OCI-LY3 (cell line): ENCODE results near the gene SAMM50.

ENCODE experiments used
- H2AFZ ChIP-seq: fragments of 200-600, 300-600 bp; shearing (Covaris generic); 2 replicates; pipeline ENCODE4 v1.6.0; 2014; ENCODE audit warnings: antibody characterized with exemption, low read depth, low read length
- H3K27ac ChIP-seq: fragments of 200-600, 300-600 bp; sonication (generic); 2 replicates; pipeline ENCODE4 v1.5.1; 2014; ENCODE audit warnings: mild to moderate bottlenecking, low read length, moderate library complexity, mixed read lengths
- H3K27me3 ChIP-seq: fragments of 200-600, 300-600 bp; sonication (generic); 2 replicates; pipeline ENCODE4 v1.6.1; 2014; ENCODE audit warnings: low read depth, low read length, mixed read lengths
- H3K36me3 ChIP-seq: fragments of 200-600, 300-600 bp; sonication (generic); replicated peaks from 2 replicates; pipeline ENCODE3; 2014; ENCODE audit warnings: low read depth, low read length, mixed read lengths
- H3K4me1 ChIP-seq: fragments of 300-600, 200-600 bp; sonication (generic); 2 replicates; pipeline ENCODE4 v1.6.1; 2014; ENCODE audit warnings: low read length, mixed read lengths
- H3K4me2 ChIP-seq: fragments of 200-600, 300-600 bp; sonication (generic); 2 replicates; pipeline ENCODE4 v1.6.1; 2014; ENCODE audit warnings: low read length, mixed read lengths
- H3K4me3 ChIP-seq: fragments of 300-600, 200-600 bp; sonication (generic); 2 replicates; pipeline ENCODE4 v1.5.1; 2014; ENCODE audit warnings: antibody characterized with exemption, mild to moderate bottlenecking, low read length, moderate library complexity
- H3K79me2 ChIP-seq: fragments of 300-600, 200-600 bp; shearing (Covaris generic); 2 replicates; pipeline ENCODE4 v1.6.1; 2014; ENCODE audit warnings: mild to moderate bottlenecking, low read length, mixed read lengths
- H3K9ac ChIP-seq: fragments of 300-600, 200-600 bp; shearing (Covaris generic); 2 replicates; pipeline ENCODE4 v1.6.0; 2014; ENCODE audit warnings: mild to moderate bottlenecking, low read length, moderate library complexity
- H3K9me3 ChIP-seq: fragments of 200-600, 300-600 bp; shearing (Covaris generic); 2 replicates; pipeline ENCODE4 v1.6.1; 2014; ENCODE audit warnings: low read length, mixed read lengths; ENCODE audit not compliant: insufficient read depth
- H4K20me1 ChIP-seq: fragments of 200-600, 300-600 bp; sonication (generic); 2 replicates; pipeline ENCODE4 v1.6.1; 2016; ENCODE audit warnings: low read length, mixed read lengths; ENCODE audit not compliant: insufficient read depth
- CTCF ChIP-seq: fragments of 200-600, 300-600 bp; sonication (generic); IDR thresholded peaks from 2 replicates; pipeline ENCODE4 v1.5.1; 2014; ENCODE audit warnings: antibody characterized with exemption, low read length, low read depth
- EZH2phosphoT487 ChIP-seq: fragments of 200-600 bp; shearing (Covaris generic); IDR thresholded peaks from 2 replicates; pipeline ENCODE4 v1.6.1; 2018; ENCODE audit warnings: antibody characterized with exemption, mixed run types, low read depth

SAMM50 gene

DNA sequence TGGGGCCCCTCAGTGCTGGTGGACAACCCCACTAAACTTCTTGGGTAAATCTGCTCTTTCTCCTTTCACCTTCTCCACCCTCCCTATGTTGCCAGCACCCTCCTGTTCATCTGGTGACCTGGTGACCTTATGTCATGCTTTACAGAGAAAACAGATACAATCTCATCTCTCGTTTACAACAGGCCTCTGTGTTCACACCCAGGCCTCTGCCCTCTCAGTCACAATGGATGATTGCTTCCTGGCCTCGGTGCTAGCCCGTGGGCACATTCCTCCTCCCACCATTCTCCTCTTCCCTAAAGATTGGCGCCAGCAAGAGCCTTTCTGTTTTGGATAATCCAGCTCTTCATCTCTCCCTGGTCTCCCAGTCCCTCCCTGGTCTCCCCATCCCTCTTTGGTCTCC, 43.9 kb upstream of the SAMM50 start:
- no peak overlapping the region for H3K9ac ChIP-seq
- H3K4me3 ChIP-seq, result no peak overlapping the region
- H3K79me2 ChIP-seq, result no peaks in the 10 kb centered on the region
- peaks cover 33% of the 10 kb centered on the region for H3K27me3 ChIP-seq
- TF ChIP-seq CTCF, result no peak
- no peak for TF ChIP-seq EZH2phosphoT487
- no peaks in the 10 kb centered on the region for H3K4me1 ChIP-seq
- no peak overlapping the region for H3K27ac ChIP-seq
- H2AFZ ChIP-seq, result no peak overlapping the region
- no peak overlapping the region for H3K4me2 ChIP-seq
- H3K9me3 ChIP-seq, result no peaks in the 10 kb centered on the region
- no peaks in the 10 kb centered on the region for H3K36me3 ChIP-seq
- H4K20me1 ChIP-seq, result no peaks in the 10 kb centered on the region

DNA sequence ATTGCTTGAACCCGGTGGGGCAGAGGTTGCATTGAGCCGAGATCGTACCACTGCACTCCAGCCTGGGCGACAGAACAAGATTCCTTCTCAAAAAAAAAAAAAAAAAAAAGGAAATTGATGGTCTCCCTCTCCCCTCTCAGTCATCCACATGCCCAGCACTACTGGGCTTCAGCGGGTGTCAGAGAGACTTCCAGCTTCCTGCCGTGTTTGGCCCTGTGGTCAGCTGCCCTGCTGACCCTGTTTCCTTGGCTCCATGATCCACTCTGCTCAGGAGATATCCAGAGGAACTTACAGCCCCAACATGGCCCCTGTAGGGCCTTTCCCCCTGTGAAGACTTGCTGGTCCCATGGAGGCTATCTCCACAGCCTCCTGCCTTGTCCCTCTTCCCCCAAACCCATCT, 37.7 kb upstream of the SAMM50 start:
- no peak overlapping the region for H3K9ac ChIP-seq
- H2AFZ ChIP-seq, result no peak overlapping the region
- no peaks in the 10 kb centered on the region for H3K9me3 ChIP-seq
- H3K4me3 ChIP-seq, result no peak overlapping the region
- H3K4me1 ChIP-seq, result no peaks in the 10 kb centered on the region
- no peaks in the 10 kb centered on the region for H3K36me3 ChIP-seq
- H3K27ac ChIP-seq, result no peak overlapping the region
- TF ChIP-seq EZH2phosphoT487, result no peak
- no peak for TF ChIP-seq CTCF
- peaks cover 8% of the 10 kb centered on the region; the same call in 1 of the 2 replicates for H3K27me3 ChIP-seq
- H3K4me2 ChIP-seq, result no peak overlapping the region
- H4K20me1 ChIP-seq, result no peaks in the 10 kb centered on the region
- no peaks in the 10 kb centered on the region for H3K79me2 ChIP-seq

- H3K9ac ChIP-seq, result no peak overlapping the region
- no peak overlapping the region for H3K27ac ChIP-seq
- no peak overlapping the region for H2AFZ ChIP-seq
- no peaks in the 10 kb centered on the region for H3K9me3 ChIP-seq
- H3K4me1 ChIP-seq, result no peaks in the 10 kb centered on the region
- peaks cover 8% of the 10 kb centered on the region; the same call in 1 of the 2 replicates for H3K27me3 ChIP-seq
- no peak overlapping the region for H3K4me2 ChIP-seq
- H3K36me3 ChIP-seq, result no peaks in the 10 kb centered on the region
- TF ChIP-seq EZH2phosphoT487 (no peak), CTCF (no peak)
- no peaks in the 10 kb centered on the region for H3K79me2 ChIP-seq
- no peak overlapping the region for H3K4me3 ChIP-seq
- H4K20me1 ChIP-seq, result no peaks in the 10 kb centered on the region
These were observed 35.9 kb upstream of the SAMM50 start for GRCh38 chr22:43919106-43919973.

DNA sequence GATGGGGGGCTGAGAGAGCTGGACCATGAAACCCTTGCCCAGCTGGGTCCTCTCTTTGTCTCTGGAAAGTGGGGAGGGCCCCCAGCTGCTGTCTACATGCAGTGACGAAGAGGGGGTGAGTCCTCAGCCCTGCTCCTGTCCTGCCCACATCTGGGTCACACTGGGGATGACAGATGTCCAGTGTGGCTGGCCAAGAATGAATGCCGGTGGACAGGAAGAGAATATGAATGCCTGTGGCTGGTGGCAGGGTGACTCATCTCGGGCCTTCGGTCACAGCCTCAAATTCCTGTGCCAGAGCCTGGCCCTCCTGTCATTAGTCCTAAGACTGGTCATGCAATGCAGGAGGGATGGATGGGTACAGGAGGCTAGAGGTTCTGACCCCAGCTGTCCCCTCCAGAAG, 33.9 kb upstream of the SAMM50 start:
- Histone ChIP-seq H3K27me3 (peaks cover 3% of the 10 kb centered on the region; the same call in 1 of the 2 replicates), H3K9me3 (no peaks in the 10 kb centered on the region), H3K27ac (no peak overlapping the region), H3K4me1 (no peaks in the 10 kb centered on the region), H3K9ac (no peak overlapping the region), H2AFZ (no peak overlapping the region), H3K4me2 (no peak overlapping the region), H3K79me2 (no peaks in the 10 kb centered on the region), H4K20me1 (no peaks in the 10 kb centered on the region), H3K36me3 (no peaks in the 10 kb centered on the region), H3K4me3 (no peak overlapping the region)
- TF ChIP-seq CTCF (no peak), EZH2phosphoT487 (no peak)
